ENCODE data around the gene ADAMTS16.

The ADAMTS16 gene

DNA sequence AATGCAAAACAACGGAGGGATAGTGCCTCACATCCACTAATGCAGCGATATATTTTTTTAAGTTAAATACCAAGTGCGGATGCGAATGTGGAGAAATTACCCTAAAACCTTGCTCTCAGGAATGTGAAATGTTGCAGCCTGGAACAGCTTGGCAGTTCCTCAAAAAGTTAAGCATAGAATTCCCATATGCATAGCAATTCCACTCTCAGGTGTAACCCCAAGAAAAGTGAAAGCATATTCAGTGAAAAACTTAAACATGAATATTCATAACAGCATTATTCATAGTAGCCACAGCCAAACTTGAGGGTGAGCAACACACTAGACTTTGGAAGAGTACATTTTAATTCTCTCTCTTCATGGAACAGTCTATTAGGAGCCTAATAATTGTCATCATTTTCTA lies 199.1 kb downstream of the ADAMTS16 start:
- Histone ChIP-seq H3K4me1 (ENCODE audit: low read depth, poor library complexity, severe bottlenecking) (no peaks in the 10 kb centered on the region), H3K36me3 (ENCODE audit: insufficient read depth) (no peaks in the 10 kb centered on the region), H2AFZ (ENCODE audit: low read depth) (no peak overlapping the region), H4K20me1 (ENCODE audit: insufficient read depth) (no peaks in the 10 kb centered on the region), H3K4me3 (IDR thresholded peaks at IDR 0.05; ENCODE audit: insufficient read depth, low read depth, low read length) (no peak overlapping the region), H3K27ac (no peak overlapping the region), H3K9ac (no peak overlapping the region), H3K4me2 (no peak overlapping the region), H3K27me3 (ENCODE audit: insufficient read depth, low read depth) (no peaks in the 10 kb centered on the region), H3K79me2 (ENCODE audit: insufficient read depth, low read depth) (no peaks in the 10 kb centered on the region)
- TF ChIP-seq, protein P1, sequence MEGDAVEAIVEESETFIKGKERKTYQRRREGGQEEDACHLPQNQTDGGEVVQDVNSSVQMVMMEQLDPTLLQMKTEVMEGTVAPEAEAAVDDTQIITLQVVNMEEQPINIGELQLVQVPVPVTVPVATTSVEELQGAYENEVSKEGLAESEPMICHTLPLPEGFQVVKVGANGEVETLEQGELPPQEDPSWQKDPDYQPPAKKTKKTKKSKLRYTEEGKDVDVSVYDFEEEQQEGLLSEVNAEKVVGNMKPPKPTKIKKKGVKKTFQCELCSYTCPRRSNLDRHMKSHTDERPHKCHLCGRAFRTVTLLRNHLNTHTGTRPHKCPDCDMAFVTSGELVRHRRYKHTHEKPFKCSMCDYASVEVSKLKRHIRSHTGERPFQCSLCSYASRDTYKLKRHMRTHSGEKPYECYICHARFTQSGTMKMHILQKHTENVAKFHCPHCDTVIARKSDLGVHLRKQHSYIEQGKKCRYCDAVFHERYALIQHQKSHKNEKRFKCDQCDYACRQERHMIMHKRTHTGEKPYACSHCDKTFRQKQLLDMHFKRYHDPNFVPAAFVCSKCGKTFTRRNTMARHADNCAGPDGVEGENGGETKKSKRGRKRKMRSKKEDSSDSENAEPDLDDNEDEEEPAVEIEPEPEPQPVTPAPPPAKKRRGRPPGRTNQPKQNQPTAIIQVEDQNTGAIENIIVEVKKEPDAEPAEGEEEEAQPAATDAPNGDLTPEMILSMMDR (conservative IDR thresholded peaks at IDR 0.05; ENCODE audit: low read depth, low read length), result no peak

DNA sequence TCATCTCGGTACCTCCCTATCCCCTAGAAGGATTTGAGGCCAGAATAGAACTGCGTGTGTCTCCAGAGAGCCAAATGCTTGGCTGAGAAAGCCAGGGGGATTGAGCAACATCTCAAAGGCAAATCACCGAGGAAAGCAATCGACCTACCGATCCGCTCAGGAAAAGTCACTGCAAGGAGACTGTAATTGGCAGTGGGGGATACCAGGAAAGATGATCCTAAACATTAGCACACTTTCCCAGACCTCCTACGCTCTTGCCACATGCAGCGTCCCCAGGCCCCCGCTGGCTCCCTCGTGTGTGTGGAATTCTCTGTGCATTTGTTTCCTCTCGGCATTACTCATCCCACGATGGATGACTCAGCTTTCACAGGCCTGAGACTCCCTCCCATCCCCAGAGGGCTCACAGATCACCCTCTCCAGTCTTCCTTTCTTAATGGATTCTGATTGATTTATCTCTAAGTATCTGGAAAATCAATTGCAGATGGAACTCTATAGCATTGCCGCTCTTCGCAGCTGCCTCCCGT lies 200.1 kb downstream of the ADAMTS16 start:
- Histone ChIP-seq H3K4me2 (no peak overlapping the region), H3K27ac (no peak overlapping the region), H2AFZ (ENCODE audit: low read depth) (no peak overlapping the region)

GRCh38 chr5:5341531-5342292 lies 201.6 kb downstream of the ADAMTS16 start:
- H4K20me1 ChIP-seq (ENCODE audit: insufficient read depth), result no peaks in the 10 kb centered on the region
- no peak overlapping the region for H3K4me2 ChIP-seq
- H2AFZ ChIP-seq (ENCODE audit: low read depth), result no peak overlapping the region
- H3K27me3 ChIP-seq (ENCODE audit: insufficient read depth, low read depth), result no peaks in the 10 kb centered on the region
- H3K27ac ChIP-seq, result no peak overlapping the region
- H3K9ac ChIP-seq, result no peak overlapping the region
- H3K4me3 ChIP-seq (IDR thresholded peaks at IDR 0.05; ENCODE audit: insufficient read depth, low read depth, low read length), result no peak overlapping the region
- H3K79me2 ChIP-seq (ENCODE audit: insufficient read depth, low read depth), result no peaks in the 10 kb centered on the region
- H3K36me3 ChIP-seq (ENCODE audit: insufficient read depth), result no peaks in the 10 kb centered on the region
- no peaks in the 10 kb centered on the region for H3K4me1 ChIP-seq (ENCODE audit: low read depth, poor library complexity, severe bottlenecking)
- TF ChIP-seq, protein P1 (conservative IDR thresholded peaks at IDR 0.05; ENCODE audit: low read depth, low read length), result no peak

More for the DNA sequence above, 200.1 kb downstream of the ADAMTS16 start:
- no peaks in the 10 kb centered on the region for H3K79me2 ChIP-seq (ENCODE audit: insufficient read depth, low read depth)
- H3K4me3 ChIP-seq (IDR thresholded peaks at IDR 0.05; ENCODE audit: insufficient read depth, low read depth, low read length), result no peak overlapping the region
- H3K36me3 ChIP-seq (ENCODE audit: insufficient read depth), result no peaks in the 10 kb centered on the region
- H3K4me1 ChIP-seq (ENCODE audit: low read depth, poor library complexity, severe bottlenecking), result no peaks in the 10 kb centered on the region
- no peak overlapping the region for H3K9ac ChIP-seq
- no peaks in the 10 kb centered on the region for H4K20me1 ChIP-seq (ENCODE audit: insufficient read depth)
- no peaks in the 10 kb centered on the region for H3K27me3 ChIP-seq (ENCODE audit: insufficient read depth, low read depth)
- TF ChIP-seq, protein P1 (conservative IDR thresholded peaks at IDR 0.05; ENCODE audit: low read depth, low read length), result no peak

- Histone ChIP-seq H3K4me2 (no peak overlapping the region), H3K27ac (no peak overlapping the region), H2AFZ (ENCODE audit: low read depth) (no peak overlapping the region), H3K4me3 (IDR thresholded peaks at IDR 0.05; ENCODE audit: insufficient read depth, low read depth, low read length) (no peak overlapping the region), H3K4me1 (ENCODE audit: low read depth, poor library complexity, severe bottlenecking) (no peaks in the 10 kb centered on the region), H3K9ac (no peak overlapping the region), H4K20me1 (ENCODE audit: insufficient read depth) (no peaks in the 10 kb centered on the region), H3K79me2 (ENCODE audit: insufficient read depth, low read depth) (no peaks in the 10 kb centered on the region), H3K36me3 (ENCODE audit: insufficient read depth) (no peaks in the 10 kb centered on the region), H3K27me3 (ENCODE audit: insufficient read depth, low read depth) (no peaks in the 10 kb centered on the region)
- TF ChIP-seq, protein P1 (conservative IDR thresholded peaks at IDR 0.05; ENCODE audit: low read depth, low read length), result no peak
These were observed 202.7 kb downstream of the ADAMTS16 start for GRCh38 chr5:5342784-5343183.

Measured in KMS-11 (cell line).